ENCODE data around the gene ANKS3. TPM values are rescaled to one million over a fixed set of nuclear protein-coding genes. Genes with fewer than 3 reads are reported as not detected.

The ANKS3 gene
- total RNA-seq, 1 experiment from 2014 or later = 22.6 TPM

DNA sequence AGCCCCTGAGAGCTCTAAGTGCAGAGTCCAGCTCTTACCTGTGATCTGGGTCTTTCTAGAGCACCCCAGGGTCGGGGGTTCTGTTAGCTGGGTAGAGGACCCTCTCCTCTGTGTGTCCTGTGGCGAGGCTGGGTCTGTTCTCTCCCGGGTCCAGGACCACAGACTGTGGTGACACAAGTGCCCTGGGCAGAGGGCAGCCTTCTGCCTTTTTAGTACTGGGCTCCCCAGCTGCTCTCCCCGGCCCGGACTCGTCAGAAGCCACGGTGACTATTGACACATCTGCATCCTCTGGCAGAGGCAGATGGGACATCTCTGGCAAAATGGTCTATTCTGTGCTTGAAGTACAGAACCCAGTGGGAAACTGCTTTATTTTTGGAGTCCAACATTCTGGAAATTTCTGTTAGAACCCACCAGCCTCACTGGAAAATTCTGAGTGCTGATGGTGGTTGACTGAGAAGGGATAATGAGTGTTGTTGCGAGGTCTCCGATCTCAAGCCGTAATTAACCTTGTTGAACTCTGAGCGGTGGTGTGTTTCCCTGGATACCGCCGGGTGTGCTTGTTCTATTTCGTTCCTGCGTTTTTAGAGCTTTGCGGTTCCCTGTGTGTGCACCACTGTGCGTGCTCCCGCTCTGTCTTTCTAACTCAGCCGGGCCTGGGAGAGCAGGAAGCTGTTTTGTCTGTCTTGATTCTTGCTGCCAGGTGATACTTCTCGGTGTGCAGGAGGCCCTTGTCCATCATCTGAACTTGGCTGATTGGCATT, 66.7 kb downstream of the ANKS3 start:
- Histone ChIP-seq H3K9ac (ENCODE audit: low read length) (no peak overlapping the region), H3K79me2 (ENCODE audit: low read length) (no peaks in the 10 kb centered on the region), H3F3A (ENCODE audit: low read length, unreplicated experiment) (no peaks in the 10 kb centered on the region), H3K4me3 (ENCODE audit: low read length) (no peak overlapping the region), H3K9me2 (replicated peaks; ENCODE audit: low read length) (no peaks in the 10 kb centered on the region), H3K4me2 (ENCODE audit: low read length) (no peak overlapping the region), H3K4me1 (ENCODE audit: insufficient read depth, low read length) (no peaks in the 10 kb centered on the region; the same call in 1 of the 2 replicates), H3K27ac (ENCODE audit: low read length) (no peak overlapping the region), H3K36me3 (ENCODE audit: low read depth, low read length) (peaks cover 7% of the 10 kb centered on the region), H4K20me1 (ENCODE audit: low read length) (no peaks in the 10 kb centered on the region), H3K9me3 (ENCODE audit: low read length) (no peaks in the 10 kb centered on the region), H2AFZ (ENCODE audit: low read length) (no peak overlapping the region), H3K27me3 (ENCODE audit: low read length) (no peaks in the 10 kb centered on the region)
- ATAC-seq (no peak), DNase-seq (no peak)
- ChIA-PET CTCF (no interaction called here), POLR2A (ENCODE audit: unreplicated experiment) (no interaction called here)
- intact Hi-C loops (cut with micrococcal nuclease) = no loop called here
- TF ChIP-seq, protein P1, sequence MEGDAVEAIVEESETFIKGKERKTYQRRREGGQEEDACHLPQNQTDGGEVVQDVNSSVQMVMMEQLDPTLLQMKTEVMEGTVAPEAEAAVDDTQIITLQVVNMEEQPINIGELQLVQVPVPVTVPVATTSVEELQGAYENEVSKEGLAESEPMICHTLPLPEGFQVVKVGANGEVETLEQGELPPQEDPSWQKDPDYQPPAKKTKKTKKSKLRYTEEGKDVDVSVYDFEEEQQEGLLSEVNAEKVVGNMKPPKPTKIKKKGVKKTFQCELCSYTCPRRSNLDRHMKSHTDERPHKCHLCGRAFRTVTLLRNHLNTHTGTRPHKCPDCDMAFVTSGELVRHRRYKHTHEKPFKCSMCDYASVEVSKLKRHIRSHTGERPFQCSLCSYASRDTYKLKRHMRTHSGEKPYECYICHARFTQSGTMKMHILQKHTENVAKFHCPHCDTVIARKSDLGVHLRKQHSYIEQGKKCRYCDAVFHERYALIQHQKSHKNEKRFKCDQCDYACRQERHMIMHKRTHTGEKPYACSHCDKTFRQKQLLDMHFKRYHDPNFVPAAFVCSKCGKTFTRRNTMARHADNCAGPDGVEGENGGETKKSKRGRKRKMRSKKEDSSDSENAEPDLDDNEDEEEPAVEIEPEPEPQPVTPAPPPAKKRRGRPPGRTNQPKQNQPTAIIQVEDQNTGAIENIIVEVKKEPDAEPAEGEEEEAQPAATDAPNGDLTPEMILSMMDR (conservative IDR thresholded peaks at IDR 0.05; ENCODE audit: low read depth, low read length) = no peak
- no peak for TF ChIP-seq EZH2 (IDR thresholded peaks at IDR 0.05; ENCODE audit: low read length, unreplicated experiment)
- TF ChIP-seq EZH2phosphoT487 (IDR thresholded peaks at IDR 0.05; ENCODE audit: borderline replicate concordance, low read length) = no peak
- no TSS peak for BruUV-seq (replicated peaks)

DNA sequence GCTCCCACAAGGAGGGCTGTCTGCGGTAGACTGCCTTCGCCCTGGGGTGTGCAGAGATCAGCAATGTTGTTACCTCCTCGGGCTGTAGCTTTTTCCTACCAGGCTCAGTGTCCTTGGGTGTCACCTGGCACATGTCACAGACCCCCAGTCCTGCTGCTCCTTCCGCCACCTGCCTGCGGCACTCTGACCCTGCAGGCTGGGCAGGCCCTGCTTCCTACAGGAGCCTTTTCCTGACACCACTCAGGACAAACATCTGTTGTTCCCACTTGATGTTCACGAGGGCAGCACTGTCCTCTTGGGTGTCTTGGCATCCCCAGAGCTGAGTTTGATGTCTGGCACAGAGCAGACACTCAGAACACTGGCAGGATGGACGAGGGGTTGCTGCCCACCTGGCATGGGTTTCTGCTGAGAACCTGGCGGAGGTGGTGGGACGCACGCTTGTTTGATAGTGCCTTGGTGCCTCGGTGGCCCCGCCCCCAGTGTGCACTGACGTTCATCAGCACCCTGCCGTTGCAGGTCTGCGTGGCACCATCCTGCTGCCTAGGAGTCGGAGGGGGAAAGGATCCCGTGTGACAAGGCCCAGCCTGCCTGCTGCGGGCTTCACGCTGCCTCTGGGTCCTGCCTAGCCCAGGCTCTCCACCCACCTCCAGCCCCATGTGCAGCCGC, 67.4 kb downstream of the ANKS3 start:
- Histone ChIP-seq H3K9me2 (replicated peaks; ENCODE audit: low read length) (no peaks in the 10 kb centered on the region), H2AFZ (ENCODE audit: low read length) (no peak overlapping the region), H3K27me3 (ENCODE audit: low read length) (no peaks in the 10 kb centered on the region), H3F3A (ENCODE audit: low read length, unreplicated experiment) (no peaks in the 10 kb centered on the region), H3K36me3 (ENCODE audit: low read depth, low read length) (peaks cover 7% of the 10 kb centered on the region), H3K9me3 (ENCODE audit: low read length) (no peaks in the 10 kb centered on the region), H3K9ac (ENCODE audit: low read length) (no peak overlapping the region), H3K27ac (ENCODE audit: low read length) (no peak overlapping the region), H3K4me1 (ENCODE audit: insufficient read depth, low read length) (no peaks in the 10 kb centered on the region; the same call in 1 of the 2 replicates), H4K20me1 (ENCODE audit: low read length) (no peaks in the 10 kb centered on the region), H3K4me3 (ENCODE audit: low read length) (no peak overlapping the region), H3K4me2 (ENCODE audit: low read length) (no peak overlapping the region), H3K79me2 (ENCODE audit: low read length) (no peaks in the 10 kb centered on the region)
- no peak for ATAC-seq
- DNase-seq = no peak
- TF ChIP-seq, protein P1 (conservative IDR thresholded peaks at IDR 0.05; ENCODE audit: low read depth, low read length) = no peak
- TF ChIP-seq EZH2 (IDR thresholded peaks at IDR 0.05; ENCODE audit: low read length, unreplicated experiment) (no peak), EZH2phosphoT487 (IDR thresholded peaks at IDR 0.05; ENCODE audit: borderline replicate concordance, low read length) (no peak)
- intact Hi-C loops (cut with micrococcal nuclease) = no loop called here
- ChIA-PET POLR2A (ENCODE audit: unreplicated experiment) (no interaction called here), CTCF (no interaction called here)
- no TSS peak for BruUV-seq (replicated peaks)

All from PC-3 (cell line).